Spinal cord (tissue), 10 donors: ENCODE results near the gene OR5K3. TPM values are rescaled to one million over a fixed set of nuclear protein-coding genes. Genes with fewer than 3 reads are reported as not detected.
"Not testable (repeated sequence)": the region's sequence is repeated elsewhere in the genome, so short reads cannot be mapped to it uniquely, and the experiment has no call there.

Experiments used
- DNase-seq, 6 donors: peaks; one replicate each; pipeline versions ENCODE4 v3.0.0 to v3.0.0-alpha.2; 2013 to 2015; ENCODE audit warnings: low spot score in 6 of 6, low read depth in 4 of 6
- H3K27ac ChIP-seq: one replicate; pipeline ENCODE4 v1.5.1; 2013; ENCODE audit warnings: low read depth, low read length, control low read depth
- H3K27me3 ChIP-seq: one replicate; pipeline ENCODE4 v1.6.1; 2013; ENCODE audit warnings: low read length; ENCODE audit not compliant: control insufficient read depth, insufficient read depth
- H3K36me3 ChIP-seq: one replicate; pipeline ENCODE4 v1.6.1; 2013; ENCODE audit warnings: low read length; ENCODE audit not compliant: control insufficient read depth, insufficient read depth
- H3K4me1 ChIP-seq: one replicate; pipeline ENCODE4 v1.6.1; 2013; ENCODE audit warnings: low read length; ENCODE audit not compliant: control insufficient read depth, insufficient read depth
- H3K4me3 ChIP-seq: one replicate; pipeline ENCODE4 v1.5.1; 2013; ENCODE audit warnings: low read depth, low read length, control low read depth
- H3K9me3 ChIP-seq: one replicate; pipeline ENCODE4 v1.6.1; 2013; ENCODE audit warnings: low read length; ENCODE audit not compliant: control insufficient read depth, insufficient read depth
- WGBS: methylation state at CpG from one replicate; pipeline ENCODE4 v1.1.5; 2013; ENCODE audit warnings: missing lambda C conversion rate; ENCODE audit not compliant: insufficient coverage; 5-methylcytosine and 5-hydroxymethylcytosine counted together
- polyA plus RNA-seq, 2 donors: library from polyadenylated mRNA; unstranded; fragments of 120-200 nt; gene quantifications; one replicate each; pipeline ENCODE4 v1.2.1, GENCODE V29; 2013; ENCODE audit not compliant: insufficient read length in 2 of 2
- total RNA-seq, 2 donors: library from RNA; depleted of rRNA in 1 of 2; stranded (reverse); fragments of 120-200 nt in 1 of 2; fragments of >200 nt in 1 of 2; gene quantifications; one replicate each; pipeline versions ENCODE4 v1.2.3 to v1.2.4, GENCODE V29; 2013 to 2014
- donor health status: healthy.

OR5K3 gene
- total and polyA plus RNA-seq, 4 donors: not detected

DNA sequence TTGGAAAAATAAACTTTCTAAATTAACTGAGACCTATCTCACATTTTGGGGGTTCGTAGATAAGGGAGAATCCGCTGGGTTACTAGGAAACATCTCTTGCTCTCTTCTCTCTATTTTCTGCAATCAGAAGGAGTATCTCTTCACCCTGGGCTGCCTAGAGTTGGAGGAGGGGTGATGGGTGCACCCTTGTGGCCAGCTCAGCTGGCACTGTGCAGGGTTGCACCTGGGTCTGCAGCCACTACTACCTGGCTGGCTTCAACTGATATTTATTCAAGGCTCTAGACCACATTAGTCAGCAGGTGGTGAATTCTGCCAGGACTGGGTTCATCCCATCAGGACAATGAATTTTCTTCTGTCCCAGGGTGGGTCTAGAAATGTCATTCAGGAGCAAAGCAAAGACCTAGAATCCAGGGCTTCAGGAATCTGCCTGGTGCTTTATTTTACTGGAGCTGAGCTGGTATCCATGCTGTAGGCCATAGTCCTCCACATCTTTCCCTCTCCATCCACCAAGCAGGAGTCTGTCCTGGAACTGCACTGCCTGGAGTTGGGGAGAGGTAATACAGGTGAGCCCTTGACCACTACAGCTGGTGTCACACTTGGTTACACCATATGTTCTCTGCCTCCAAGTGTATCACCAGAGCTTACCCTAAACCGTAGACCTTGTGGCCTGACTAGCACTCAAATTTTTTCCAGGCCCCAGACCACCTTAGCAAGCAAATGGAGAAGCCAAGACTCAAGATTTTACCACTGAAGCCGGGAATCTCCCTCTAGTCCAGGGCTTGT, 22.8 kb upstream of the OR5K3 start:
- no peak overlapping the region for H3K4me3 ChIP-seq
- no peaks in the 10 kb centered on the region for H3K36me3 ChIP-seq
- no peak for DNase-seq
- no peaks in the 10 kb centered on the region for H3K4me1 ChIP-seq
- H3K27ac ChIP-seq: no peak overlapping the region
- H3K27me3 ChIP-seq: no peaks in the 10 kb centered on the region
- no peaks in the 10 kb centered on the region for H3K9me3 ChIP-seq
- WGBS: 100% methylated on average over 2 of the region's 4 CpGs

DNA sequence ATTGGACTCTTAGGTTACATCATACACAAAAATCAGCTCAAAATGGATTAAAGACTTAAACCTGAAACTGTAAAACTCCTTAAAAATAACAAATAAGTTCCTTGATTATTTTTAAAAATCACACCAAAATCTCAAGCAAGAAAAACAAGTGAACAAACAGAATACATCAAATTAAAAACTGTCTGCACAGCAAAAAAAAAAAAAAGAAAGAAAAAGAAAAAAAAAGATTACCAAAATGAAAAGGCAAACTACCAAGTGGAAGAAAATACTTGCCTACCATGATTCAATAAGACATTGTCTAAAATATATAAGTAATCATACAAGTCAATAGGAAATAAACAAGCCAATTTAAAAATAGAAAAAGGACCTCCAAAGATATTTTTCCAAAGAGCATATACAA, 19.3 kb upstream of the OR5K3 start:
- Histone ChIP-seq H3K27ac (no peak overlapping the region), H3K36me3 (no peaks in the 10 kb centered on the region), H3K9me3 (no peaks in the 10 kb centered on the region), H3K4me1 (no peaks in the 10 kb centered on the region), H3K27me3 (no peaks in the 10 kb centered on the region), H3K4me3 (no peak overlapping the region)
- DNase-seq: no peak

DNA sequence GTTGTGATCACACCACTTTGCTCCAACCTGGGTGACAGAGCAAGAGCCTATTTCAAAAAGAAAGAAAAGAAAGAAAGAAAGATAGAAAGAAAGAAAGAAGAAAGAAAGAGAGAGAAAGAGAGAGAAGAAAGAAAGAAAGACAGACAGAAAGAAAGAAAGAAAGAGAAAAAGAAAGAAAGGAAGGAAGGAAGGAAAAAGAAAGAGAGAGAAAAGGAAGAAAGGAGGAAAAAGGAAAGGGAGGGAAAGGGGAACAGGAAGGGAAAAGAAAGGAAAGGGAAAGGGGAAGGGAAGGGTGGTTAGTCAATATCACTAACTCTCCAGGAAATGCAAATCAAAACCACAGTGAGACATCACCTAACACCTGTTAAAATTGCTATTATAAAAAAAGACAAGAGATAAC, 18.6 kb upstream of the OR5K3 start:
- H3K9me3 ChIP-seq: no peaks in the 10 kb centered on the region
- H3K4me3 ChIP-seq: no peak overlapping the region
- no peak for DNase-seq
- no peaks in the 10 kb centered on the region for H3K27me3 ChIP-seq
- H3K4me1 ChIP-seq: no peaks in the 10 kb centered on the region
- H3K36me3 ChIP-seq: no peaks in the 10 kb centered on the region
- H3K27ac ChIP-seq: no peak overlapping the region

DNA sequence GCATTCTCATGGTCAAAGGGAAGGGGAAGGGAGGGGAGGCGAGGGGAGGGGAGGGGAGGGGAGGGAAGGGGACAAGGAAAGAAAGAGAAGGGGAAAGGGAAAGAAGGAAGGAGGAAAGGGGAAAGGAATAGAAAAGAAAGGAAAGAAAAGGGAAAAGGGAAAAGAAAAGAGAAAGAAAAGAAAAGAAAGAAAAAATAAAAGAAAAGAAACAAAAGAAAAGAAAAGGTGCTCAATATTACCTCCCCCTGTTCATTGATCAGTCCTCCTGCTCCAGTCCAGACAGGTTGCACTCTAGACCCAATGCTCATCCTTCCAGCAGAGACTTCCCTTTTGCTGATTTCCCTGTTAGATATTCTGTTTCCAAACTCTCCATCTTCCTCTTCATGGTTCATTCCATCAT, 18.0 kb upstream of the OR5K3 start:
- no CpG with 5 or more reads among the region's 1 CpG for WGBS

DNA sequence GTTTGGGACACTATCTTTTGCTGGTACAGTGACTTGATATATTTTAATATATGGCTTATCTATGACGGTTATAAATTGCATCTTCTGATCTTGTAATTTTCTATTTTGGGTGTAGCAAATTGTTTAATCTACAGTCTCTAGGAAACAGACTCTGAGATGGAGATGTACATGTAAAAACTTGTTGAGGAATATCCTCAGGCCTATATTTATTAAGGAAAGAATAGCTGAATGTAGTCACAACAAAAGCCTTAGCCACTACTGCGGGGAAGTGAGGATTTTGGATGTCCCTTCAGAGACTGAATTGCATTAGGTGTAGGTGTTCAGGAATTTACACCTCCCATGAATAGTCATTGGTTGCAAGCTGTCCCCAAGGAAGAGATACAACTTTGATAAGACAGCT, 13.8 kb upstream of the OR5K3 start:
- Histone ChIP-seq H3K4me1 (no peaks in the 10 kb centered on the region), H3K27ac (no peak overlapping the region), H3K27me3 (no peaks in the 10 kb centered on the region), H3K9me3 (no peaks in the 10 kb centered on the region), H3K4me3 (no peak overlapping the region), H3K36me3 (no peaks in the 10 kb centered on the region)
- WGBS: no CpG with 5 or more reads among the region's 2 CpGs
- no peak for DNase-seq

More for the DNA sequence above, 18.0 kb upstream of the OR5K3 start:
- DNase-seq: no peak
- Histone ChIP-seq H3K4me3 (no peak overlapping the region), H3K9me3 (no peaks in the 10 kb centered on the region), H3K27me3 (no peaks in the 10 kb centered on the region), H3K27ac (no peak overlapping the region), H3K36me3 (no peaks in the 10 kb centered on the region), H3K4me1 (no peaks in the 10 kb centered on the region)

DNA sequence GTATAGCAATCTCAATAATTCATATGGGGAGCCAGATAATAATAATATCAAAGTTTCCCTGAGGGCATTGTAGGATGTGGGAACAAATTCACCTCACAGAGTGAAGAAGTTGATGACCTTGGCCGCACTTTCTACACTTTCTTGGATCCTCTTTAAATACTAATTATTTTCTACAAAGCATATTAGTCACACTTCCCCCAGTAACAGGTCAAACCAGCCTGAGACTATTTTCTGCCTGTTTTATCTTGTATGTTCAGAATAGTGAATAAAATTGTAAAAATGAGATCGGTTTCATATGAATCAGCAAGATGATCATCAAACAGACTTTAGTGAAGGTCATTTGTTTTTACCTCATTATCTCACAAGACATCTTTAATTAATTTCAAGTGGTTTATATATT, 2.3 kb upstream of the OR5K3 start:
- H3K27me3 ChIP-seq: no peaks in the 10 kb centered on the region
- H3K4me1 ChIP-seq: no peaks in the 10 kb centered on the region
- no peak overlapping the region for H3K27ac ChIP-seq
- peak in 1 of 6 donors; percentile 2 for DNase-seq
- no CpG with 5 or more reads among the region's 2 CpGs for WGBS
- H3K4me3 ChIP-seq: no peak overlapping the region
- no peaks in the 10 kb centered on the region for H3K9me3 ChIP-seq
- H3K36me3 ChIP-seq: no peaks in the 10 kb centered on the region

DNA sequence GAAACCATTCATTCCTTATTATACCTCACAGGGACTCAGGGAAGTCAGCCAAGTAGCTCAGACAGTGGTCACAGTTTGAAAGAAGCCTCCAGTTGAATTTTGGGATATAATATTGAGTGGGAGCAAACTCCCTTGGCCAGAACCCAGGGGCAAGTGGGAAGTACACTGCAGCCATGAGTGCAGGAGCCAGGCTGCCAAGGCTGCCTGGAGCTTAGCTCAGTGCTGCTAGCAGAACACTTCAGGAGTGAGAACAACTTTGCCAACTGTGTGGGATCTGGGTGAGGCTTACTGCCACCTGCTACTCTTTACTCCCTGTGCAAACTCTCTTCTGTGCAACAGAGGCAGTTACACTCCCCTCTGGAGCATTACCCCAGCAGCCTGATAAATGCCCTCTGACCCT, 4.6 kb downstream of the OR5K3 start:
- Histone ChIP-seq H3K4me3 (no peak overlapping the region), H3K4me1 (peaks cover 6% of the 10 kb centered on the region), H3K27ac (no peak overlapping the region), H3K27me3 (no peaks in the 10 kb centered on the region), H3K36me3 (no peaks in the 10 kb centered on the region), H3K9me3 (peaks cover 2% of the 10 kb centered on the region)
- DNase-seq: peak in 1 of 6 donors; percentile 51

DNA sequence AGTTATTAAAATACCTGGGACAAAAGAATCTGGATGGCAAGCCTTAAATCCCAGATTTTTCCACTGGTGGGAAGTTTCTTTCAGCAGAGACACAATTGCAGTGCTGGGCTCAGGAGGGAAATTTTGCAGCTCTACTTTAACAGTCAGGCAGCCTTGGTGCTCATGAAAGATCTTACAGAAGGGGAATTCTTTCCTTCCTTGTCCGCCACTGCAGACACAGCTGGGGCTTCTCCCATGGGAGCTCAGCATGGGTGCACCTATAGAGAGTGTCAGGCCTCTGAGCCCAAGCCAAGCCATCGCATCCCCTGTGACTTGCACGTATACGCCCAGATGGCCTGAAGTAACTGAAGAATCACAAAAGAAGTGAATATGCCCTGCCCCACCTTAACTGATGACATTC, 6.0 kb downstream of the OR5K3 start:
- DNase-seq, H3K27ac ChIP-seq, H3K4me3 ChIP-seq, H3K9me3 ChIP-seq, H3K4me1 ChIP-seq, H3K36me3 ChIP-seq, H3K27me3 ChIP-seq: not testable (repeated sequence)
- no CpG with 5 or more reads among the region's 4 CpGs for WGBS

DNA sequence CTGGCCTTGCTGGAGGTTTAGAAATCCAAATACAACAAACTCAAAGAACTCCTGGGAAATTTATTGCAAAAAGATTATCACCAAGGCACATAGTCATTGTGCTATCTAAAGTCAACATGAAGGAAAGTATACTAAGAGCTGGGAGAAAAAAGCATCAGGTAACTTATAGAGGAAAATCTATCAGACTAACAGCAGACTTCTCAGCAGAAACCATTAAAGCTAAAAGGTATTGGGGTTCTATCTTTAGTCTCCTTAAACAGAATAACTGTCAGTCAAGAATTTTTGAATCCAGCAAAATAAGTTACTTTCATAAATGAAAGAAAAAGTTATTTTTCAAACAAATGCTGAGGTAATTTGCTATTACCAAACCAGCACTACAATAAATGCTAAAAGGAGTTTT, 8.0 kb downstream of the OR5K3 start:
- no peaks in the 10 kb centered on the region for H3K27me3 ChIP-seq
- no peak overlapping the region for H3K4me3 ChIP-seq
- no peaks in the 10 kb centered on the region for H3K36me3 ChIP-seq
- H3K9me3 ChIP-seq: peaks cover 5% of the 10 kb centered on the region
- no peak for DNase-seq
- H3K27ac ChIP-seq: no peak overlapping the region
- peaks cover 6% of the 10 kb centered on the region for H3K4me1 ChIP-seq

DNA sequence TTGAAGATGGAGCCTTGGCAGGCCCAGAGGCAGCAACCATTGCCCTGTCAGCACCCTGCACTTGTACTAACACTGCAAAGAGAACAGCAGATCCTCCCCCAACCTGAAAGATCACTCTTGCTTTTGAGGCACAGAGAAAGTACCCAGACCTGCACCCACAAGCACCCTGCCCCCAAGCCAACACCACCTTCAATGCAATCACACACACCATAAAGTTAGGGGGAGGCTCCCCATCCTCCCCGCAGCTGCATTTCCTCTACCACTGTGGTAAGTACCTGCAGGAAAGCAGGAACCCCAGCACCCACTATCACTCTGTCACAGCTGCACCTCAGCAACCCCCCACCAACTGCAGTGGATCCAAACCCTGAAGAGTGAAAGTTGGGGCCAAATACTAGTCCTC, 12.0 kb downstream of the OR5K3 start:
- no peak overlapping the region for H3K4me3 ChIP-seq
- WGBS: 100% methylated on average over 1 of the region's 1 CpG
- H3K9me3 ChIP-seq: peaks cover 7% of the 10 kb centered on the region
- no peaks in the 10 kb centered on the region for H3K27me3 ChIP-seq
- no peak overlapping the region for H3K27ac ChIP-seq
- DNase-seq: no peak
- no peaks in the 10 kb centered on the region for H3K4me1 ChIP-seq
- H3K36me3 ChIP-seq: no peaks in the 10 kb centered on the region
